PFSK-1 (cell line): Measurements from ENCODE around the gene CEP55.

Source experiments
- FOXP2 ChIP-seq: optimal IDR thresholded peaks from 2 replicates; pipeline ENCODE3; 2011; ENCODE audit warnings: borderline replicate concordance, control low read depth, inconsistent platforms; ENCODE audit not compliant: insufficient read depth; ENCODE audit errors: extremely low read length, extremely low read depth
- POLR2AphosphoS5 ChIP-seq: IDR thresholded peaks from 2 replicates; pipeline ENCODE4 v1.6.1; 2012; ENCODE audit warnings: low read depth, mild to moderate bottlenecking, control low read depth, low read length, moderate library complexity
- REST ChIP-seq, 2 experiments: IDR thresholded peaks; 2 replicates each; pipeline versions ENCODE4 v1.6.1 to v1.8.0; 2011 to 2012; ENCODE audit warnings: low read depth in 2 of 2, low read length in 2 of 2, control low read depth in 1 of 2, inconsistent platforms in 1 of 2, mild to moderate bottlenecking in 1 of 2, moderate library complexity in 1 of 2; ENCODE audit not compliant: insufficient read depth in 1 of 2
- SIN3A ChIP-seq: IDR thresholded peaks from 2 replicates; pipeline ENCODE4 v1.6.1; 2012; ENCODE audit warnings: mild to moderate bottlenecking, low read length, moderate library complexity, borderline replicate concordance; ENCODE audit not compliant: insufficient read depth
- TAF1 ChIP-seq: IDR thresholded peaks from 2 replicates; pipeline ENCODE4 v1.6.1; 2012; ENCODE audit warnings: low read length, control low read depth, borderline replicate concordance; ENCODE audit not compliant: insufficient read depth

GRCh38 chr10:93493162-93493561, 3.2 kb upstream of the CEP55 start:
- TF ChIP-seq POLR2AphosphoS5 (no peak), TAF1 (no peak), REST (IDR thresholded peaks at IDR 0.05; ENCODE audit: insufficient read depth in 1 of 2, low read depth in 2 of 2, low read length in 2 of 2) (no peak), FOXP2 (no peak), SIN3A (no peak)
